Measurements from ENCODE around the gene SYT12. TPM values are rescaled to one million over a fixed set of nuclear protein-coding genes. Genes with fewer than 3 reads are reported as not detected.
"Not testable (repeated sequence)": the region's sequence is repeated elsewhere in the genome, so short reads cannot be mapped to it uniquely, and the experiment has no call there.

Gene SYT12
- total RNA-seq, 1 donor from 2014 or later, result 0.67 TPM

DNA sequence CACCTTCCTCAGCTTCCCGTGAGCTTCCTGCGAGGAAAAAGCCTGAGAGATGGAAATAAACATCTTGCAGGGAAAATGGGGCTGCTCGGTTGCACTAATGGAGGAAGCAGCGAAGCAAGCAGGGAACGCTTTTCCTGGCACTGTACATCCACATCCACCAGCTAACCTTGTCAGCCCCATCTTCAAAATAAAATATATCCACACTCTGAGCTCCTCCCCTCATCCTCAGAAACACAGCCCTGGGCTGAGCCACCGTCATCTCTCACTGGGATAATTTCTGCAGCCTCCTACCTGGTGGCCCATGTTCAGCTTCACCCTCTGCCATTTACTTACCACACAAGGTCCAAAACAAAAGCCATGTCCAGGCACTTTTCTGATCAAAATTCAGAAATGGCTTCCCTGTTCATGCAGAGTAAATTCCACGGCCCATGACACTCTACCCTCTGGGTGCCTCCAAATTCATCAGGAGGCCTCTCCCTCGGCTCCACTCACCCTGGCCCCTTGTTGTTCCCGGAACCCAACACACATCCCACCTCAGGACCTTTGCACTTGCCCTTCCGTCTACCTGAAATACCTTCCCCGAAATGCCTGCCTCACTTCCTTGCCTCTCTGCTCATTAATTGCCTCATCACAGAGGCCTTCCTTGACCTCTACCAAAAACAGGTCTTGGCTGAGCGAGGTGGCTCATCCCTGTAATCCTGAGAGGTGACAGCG lies 34.9 kb upstream of the SYT12 start:
- no peaks in the 10 kb centered on the region for H3K36me3 ChIP-seq
- H2AFZ ChIP-seq (replicated peaks), result no peak overlapping the region
- TF ChIP-seq EZH2 (IDR thresholded peaks at IDR 0.05) (no peak), EZH2phosphoT487 (IDR thresholded peaks at IDR 0.05) (no peak), CTCF (IDR thresholded peaks at IDR 0.05) (no peak)
- no peak overlapping the region for H3K4me3 Mint-ChIP-seq
- no peaks in the 10 kb centered on the region for H3K4me1 ChIP-seq
- no peaks in the 10 kb centered on the region for H3K79me2 ChIP-seq (ENCODE audit: low read depth)
- no peaks in the 10 kb centered on the region for H3K9me3 Mint-ChIP-seq
- no peaks in the 10 kb centered on the region for H4K20me1 ChIP-seq (ENCODE audit: low read depth)
- H3K36me3 Mint-ChIP-seq, result no peaks in the 10 kb centered on the region
- H3K4me3 ChIP-seq, result no peak overlapping the region
- no peak overlapping the region for H3K9ac ChIP-seq
- DNase-seq (ENCODE audit: low spot score), result no peak
- H3K27me3 Mint-ChIP-seq (ENCODE audit: insufficient read depth, low read depth), result peaks cover 22% of the 10 kb centered on the region
- peaks cover 16% of the 10 kb centered on the region for H3K4me1 Mint-ChIP-seq
- H3K4me2 ChIP-seq, result no peak overlapping the region
- no peaks in the 10 kb centered on the region for H3F3A ChIP-seq (ENCODE audit: low read depth)
- no peaks in the 10 kb centered on the region for H3K9me3 ChIP-seq (ENCODE audit: low read depth)
- no peak overlapping the region for H3K27ac ChIP-seq
- H3K27ac Mint-ChIP-seq, result no peak overlapping the region
- no peaks in the 10 kb centered on the region for H3K27me3 ChIP-seq

DNA sequence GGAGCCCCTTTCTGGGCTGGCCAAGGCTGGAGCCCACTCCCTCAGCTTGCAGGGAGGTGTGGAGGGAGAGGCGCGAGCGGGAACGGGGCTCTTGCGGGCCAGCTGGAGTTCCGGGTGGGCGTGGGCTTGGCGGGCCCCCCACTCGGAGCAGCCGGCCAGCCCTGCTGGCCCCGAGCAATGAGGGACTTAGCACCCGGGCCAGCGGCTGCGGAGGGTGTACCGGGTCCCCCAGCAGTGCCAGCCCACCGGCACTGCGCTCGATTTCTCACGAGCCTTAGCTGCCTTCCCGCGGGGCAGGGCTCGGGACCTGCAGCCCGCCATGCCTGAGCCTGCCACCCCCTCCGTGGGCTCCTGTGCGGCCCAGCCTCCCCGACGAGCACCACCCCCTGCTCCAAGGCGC lies 34.2 kb upstream of the SYT12 start:
- H3K27me3 ChIP-seq; H3F3A ChIP-seq (ENCODE audit: low read depth); H3K27ac ChIP-seq; H3K9me3 ChIP-seq (ENCODE audit: low read depth); DNase-seq (ENCODE audit: low spot score); H2AFZ ChIP-seq (replicated peaks); H3K4me3 Mint-ChIP-seq; H3K27ac Mint-ChIP-seq; H3K4me2 ChIP-seq; H3K9me3 Mint-ChIP-seq; H3K79me2 ChIP-seq (ENCODE audit: low read depth); H3K4me1 ChIP-seq; H4K20me1 ChIP-seq (ENCODE audit: low read depth); H3K4me3 ChIP-seq; H3K9ac ChIP-seq; H3K36me3 ChIP-seq; H3K36me3 Mint-ChIP-seq: not testable (repeated sequence)
- H3K4me1 Mint-ChIP-seq, result peaks cover 16% of the 10 kb centered on the region
- peaks cover 21% of the 10 kb centered on the region for H3K27me3 Mint-ChIP-seq (ENCODE audit: insufficient read depth, low read depth)

DNA sequence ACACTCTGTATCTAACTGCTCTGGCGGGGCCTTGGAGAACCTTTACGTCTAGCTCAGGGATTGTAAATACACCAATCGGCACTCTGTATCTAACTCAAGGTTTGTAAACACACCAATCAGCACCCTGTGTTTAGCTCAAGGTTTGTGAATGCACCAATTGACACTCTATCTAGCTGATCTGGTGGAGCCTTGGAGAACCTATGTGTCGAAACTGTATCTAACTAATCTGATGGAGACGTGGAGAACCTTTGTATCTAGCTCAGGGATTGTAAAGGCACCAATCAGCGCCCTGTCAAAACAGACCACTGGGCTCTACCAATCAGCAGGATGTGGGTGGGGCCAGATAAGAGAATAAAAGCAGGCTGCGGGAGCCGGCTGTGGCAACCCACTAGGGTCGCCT lies 33.6 kb upstream of the SYT12 start:
- not testable (repeated sequence) for H4K20me1 ChIP-seq (ENCODE audit: low read depth)

GRCh38 chr11:66992041-66992440 lies 30.9 kb upstream of the SYT12 start:
- no peak for TF ChIP-seq CTCF (IDR thresholded peaks at IDR 0.05)
- TF ChIP-seq EZH2phosphoT487 (IDR thresholded peaks at IDR 0.05), result no peak
- no peak for TF ChIP-seq EZH2 (IDR thresholded peaks at IDR 0.05)
- no peaks in the 10 kb centered on the region for H3K36me3 Mint-ChIP-seq
- Histone ChIP-seq H3K27ac (no peak overlapping the region), H4K20me1 (ENCODE audit: low read depth) (no peaks in the 10 kb centered on the region), H3K27me3 (no peaks in the 10 kb centered on the region), H2AFZ (replicated peaks) (no peak overlapping the region), H3K79me2 (ENCODE audit: low read depth) (no peaks in the 10 kb centered on the region), H3K4me3 (no peak overlapping the region), H3K36me3 (no peaks in the 10 kb centered on the region), H3K9me3 (ENCODE audit: low read depth) (no peaks in the 10 kb centered on the region), H3F3A (ENCODE audit: low read depth) (no peaks in the 10 kb centered on the region), H3K4me1 (no peaks in the 10 kb centered on the region), H3K9ac (no peak overlapping the region), H3K4me2 (no peak overlapping the region)
- no peak for DNase-seq (ENCODE audit: low spot score)
- H3K27me3 Mint-ChIP-seq (ENCODE audit: insufficient read depth, low read depth), result peaks cover 19% of the 10 kb centered on the region
- H3K4me3 Mint-ChIP-seq, result peak overlapping the region; percentile 17
- H3K9me3 Mint-ChIP-seq, result no peaks in the 10 kb centered on the region
- no peak overlapping the region for H3K27ac Mint-ChIP-seq
- peaks cover 15% of the 10 kb centered on the region for H3K4me1 Mint-ChIP-seq

More for the DNA sequence above, 33.6 kb upstream of the SYT12 start:
- not testable (repeated sequence) for H3K27ac Mint-ChIP-seq; H3K36me3 Mint-ChIP-seq; H3K4me3 Mint-ChIP-seq; H3F3A ChIP-seq (ENCODE audit: low read depth); H3K9me3 ChIP-seq (ENCODE audit: low read depth); H2AFZ ChIP-seq (replicated peaks); H3K9me3 Mint-ChIP-seq; H3K4me1 ChIP-seq; H3K27ac ChIP-seq; DNase-seq (ENCODE audit: low spot score); H3K9ac ChIP-seq; H3K36me3 ChIP-seq; H3K79me2 ChIP-seq (ENCODE audit: low read depth); H3K27me3 ChIP-seq; H3K4me3 ChIP-seq; H3K4me2 ChIP-seq
- Mint-ChIP-seq H3K4me1 (peaks cover 16% of the 10 kb centered on the region), H3K27me3 (ENCODE audit: insufficient read depth, low read depth) (peaks cover 20% of the 10 kb centered on the region)

Measured in neural progenitor cell (in vitro differentiated cells).